ENCODE data around the gene TBK1.

TBK1 gene

GRCh38 chr12:64451687-64452558 is at the start of gene TBK1:
TBK1 (plus strand) TSS chr12:64452120; CDS start chr12:64455871, 3,751 bp downstream.
- peak; percentile 94 for DNase-seq (ENCODE audit: low read depth, low spot score)

GRCh38 chr12:64402181-64402580 is 49.7 kb upstream of the TBK1 start:
- DNase-seq (ENCODE audit: low read depth, low spot score): no peak

- DNase-seq (ENCODE audit: low read depth, low spot score): peak; percentile 99
Measured at GRCh38 chr12:64403707-64404469, 48.0 kb upstream of the TBK1 start, which contains the start of gene XPOT. XPOT (plus strand) TSS chr12:64404392; CDS start chr12:64410036, 5,644 bp downstream.

- peak; percentile 76 for DNase-seq (ENCODE audit: low read depth, low spot score)
Measured at GRCh38 chr12:64404470-64405256, 47.3 kb upstream of the TBK1 start.

- no peak for DNase-seq (ENCODE audit: low read depth, low spot score)
Measured at GRCh38 chr12:64407342-64408223, 44.3 kb upstream of the TBK1 start.

GRCh38 chr12:64411427-64411826 is 40.5 kb upstream of the TBK1 start:
- DNase-seq (ENCODE audit: low read depth, low spot score): no peak

- DNase-seq (ENCODE audit: low read depth, low spot score): no peak
Measured at GRCh38 chr12:64412459-64412858, 39.5 kb upstream of the TBK1 start.

GRCh38 chr12:64413884-64414283 is 38.0 kb upstream of the TBK1 start:
- DNase-seq (ENCODE audit: low read depth, low spot score): no peak

- DNase-seq (ENCODE audit: low read depth, low spot score): no peak
Measured at GRCh38 chr12:64418209-64418608, 33.7 kb upstream of the TBK1 start.

GRCh38 chr12:64419696-64420095 is 32.2 kb upstream of the TBK1 start:
- DNase-seq (ENCODE audit: low read depth, low spot score): no peak

- DNase-seq (ENCODE audit: low read depth, low spot score): no peak
Measured at GRCh38 chr12:64427988-64428387, 23.9 kb upstream of the TBK1 start.

- DNase-seq (ENCODE audit: low read depth, low spot score): no peak
Measured at GRCh38 chr12:64428956-64429355, 23.0 kb upstream of the TBK1 start.

GRCh38 chr12:64430886-64431285 is 21.0 kb upstream of the TBK1 start:
- no peak for DNase-seq (ENCODE audit: low read depth, low spot score)

GRCh38 chr12:64431791-64432190 is 20.1 kb upstream of the TBK1 start:
- DNase-seq (ENCODE audit: low read depth, low spot score): no peak

- no peak for DNase-seq (ENCODE audit: low read depth, low spot score)
Measured at GRCh38 chr12:64433915-64434314, 18.0 kb upstream of the TBK1 start.

GRCh38 chr12:64440100-64440499 is 11.8 kb upstream of the TBK1 start:
- DNase-seq (ENCODE audit: low read depth, low spot score): no peak

- DNase-seq (ENCODE audit: low read depth, low spot score): no peak
Measured at GRCh38 chr12:64445490-64445889, 6.4 kb upstream of the TBK1 start.

GRCh38 chr12:64446295-64446694 is 5.6 kb upstream of the TBK1 start:
- no peak for DNase-seq (ENCODE audit: low read depth, low spot score)

- DNase-seq (ENCODE audit: low read depth, low spot score): no peak
Measured at GRCh38 chr12:64450057-64450640, 1.8 kb upstream of the TBK1 start.

GRCh38 chr12:64450711-64451486 is 1.0 kb upstream of the TBK1 start:
- DNase-seq (ENCODE audit: low read depth, low spot score): peak; percentile 34
